Measurements from ENCODE around the gene OSBPL10.
"Not testable (repeated sequence)": the region's sequence is repeated elsewhere in the genome, so short reads cannot be mapped to it uniquely, and the experiment has no call there.

Gene OSBPL10

DNA sequence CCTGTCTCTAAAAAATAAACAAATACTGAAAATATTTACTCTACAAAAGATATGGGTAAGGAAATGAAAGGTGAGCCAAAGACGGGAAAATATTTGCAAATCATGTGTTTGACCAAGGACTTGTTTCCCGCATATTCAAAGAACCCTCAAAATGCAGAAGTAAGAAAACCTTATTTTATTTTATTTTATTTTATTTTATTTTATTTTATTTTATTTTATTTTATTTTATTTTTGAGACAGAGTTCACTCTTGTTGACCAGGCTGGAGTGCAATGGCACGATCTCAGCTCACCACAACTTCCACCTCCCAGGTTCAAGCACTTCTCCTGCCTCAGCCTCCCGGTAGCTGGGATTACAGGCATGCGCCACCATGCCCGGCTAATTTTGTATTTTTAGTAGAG lies 11.9 kb upstream of the OSBPL10 start:
- not testable (repeated sequence) for DNase-seq

- DNase-seq = no peak
Measured at GRCh38 chr3:31988271-31988670, 7.2 kb upstream of the OSBPL10 start.

DNA sequence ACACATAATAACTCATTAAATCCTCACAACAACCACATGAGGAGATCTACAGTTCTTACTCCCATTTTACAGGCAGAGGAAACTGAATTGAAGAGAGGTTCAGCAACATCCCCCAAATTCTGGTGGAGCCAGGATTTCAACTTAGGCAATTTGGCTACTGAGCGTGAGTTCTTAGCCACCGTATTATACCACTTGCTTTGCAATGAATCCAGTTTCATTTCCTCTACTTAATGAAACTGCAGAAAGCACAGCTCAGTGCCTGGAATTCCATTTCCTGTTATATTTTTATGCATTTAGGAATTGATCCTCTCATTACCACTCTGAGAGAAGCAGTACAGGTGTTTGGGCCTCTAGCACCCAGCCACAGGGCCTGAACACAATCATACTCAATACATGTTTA lies 4.8 kb upstream of the OSBPL10 start:
- no peak for DNase-seq

DNA sequence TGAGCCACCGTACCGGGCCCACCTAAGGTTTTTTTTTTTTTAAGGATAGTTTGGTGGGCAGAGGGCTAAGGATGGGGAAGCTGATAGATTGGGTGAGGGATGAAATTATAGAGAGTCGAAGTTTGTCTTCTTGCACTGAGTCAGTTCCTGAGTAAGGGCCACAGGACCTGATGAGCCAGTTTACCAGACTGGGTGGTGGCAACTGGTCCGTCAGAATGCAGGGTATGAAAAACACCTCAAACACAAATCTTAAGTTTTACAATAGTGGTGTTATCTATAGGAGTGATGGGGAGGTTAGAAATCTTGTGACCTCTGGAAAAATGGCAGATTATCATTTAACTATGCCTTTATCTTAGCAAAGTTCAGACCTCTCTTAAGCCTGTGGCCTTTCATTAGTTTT lies 3.3 kb upstream of the OSBPL10 start:
- no peak for DNase-seq

DNA sequence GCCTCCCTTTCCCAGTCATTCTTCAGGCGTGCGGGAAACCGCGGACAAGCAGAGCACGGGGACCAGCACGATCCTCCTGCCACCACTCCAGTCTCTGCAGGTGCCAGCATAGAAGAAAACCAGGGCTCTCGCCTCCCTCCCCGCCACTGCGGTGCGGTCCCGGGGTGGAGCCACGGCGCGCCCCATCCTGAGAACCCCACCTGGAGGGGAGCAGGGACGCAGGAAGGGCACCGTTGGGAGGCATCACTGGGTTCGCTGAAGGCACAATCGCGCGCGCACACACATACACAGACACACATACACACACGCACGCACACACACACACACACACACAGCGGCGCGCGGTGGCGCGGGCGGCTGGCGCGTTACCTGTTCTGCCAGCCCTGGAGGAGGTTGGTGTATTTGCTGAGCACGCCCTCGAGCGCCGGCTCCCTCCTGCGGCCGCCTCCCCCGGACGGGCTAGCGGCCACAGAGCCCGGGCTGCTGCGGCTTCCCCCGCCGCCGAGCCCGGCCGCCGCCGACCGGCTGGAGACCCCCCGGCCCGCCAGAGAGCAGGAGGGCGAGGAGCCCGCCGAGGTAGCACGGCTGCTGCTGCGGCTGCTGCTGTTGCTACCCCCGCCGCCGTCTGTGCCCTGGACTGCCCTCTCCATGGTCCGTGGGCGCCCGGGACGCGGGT lies 394 bp downstream of the OSBPL10 start:
- peak; percentile 16 for DNase-seq

DNA sequence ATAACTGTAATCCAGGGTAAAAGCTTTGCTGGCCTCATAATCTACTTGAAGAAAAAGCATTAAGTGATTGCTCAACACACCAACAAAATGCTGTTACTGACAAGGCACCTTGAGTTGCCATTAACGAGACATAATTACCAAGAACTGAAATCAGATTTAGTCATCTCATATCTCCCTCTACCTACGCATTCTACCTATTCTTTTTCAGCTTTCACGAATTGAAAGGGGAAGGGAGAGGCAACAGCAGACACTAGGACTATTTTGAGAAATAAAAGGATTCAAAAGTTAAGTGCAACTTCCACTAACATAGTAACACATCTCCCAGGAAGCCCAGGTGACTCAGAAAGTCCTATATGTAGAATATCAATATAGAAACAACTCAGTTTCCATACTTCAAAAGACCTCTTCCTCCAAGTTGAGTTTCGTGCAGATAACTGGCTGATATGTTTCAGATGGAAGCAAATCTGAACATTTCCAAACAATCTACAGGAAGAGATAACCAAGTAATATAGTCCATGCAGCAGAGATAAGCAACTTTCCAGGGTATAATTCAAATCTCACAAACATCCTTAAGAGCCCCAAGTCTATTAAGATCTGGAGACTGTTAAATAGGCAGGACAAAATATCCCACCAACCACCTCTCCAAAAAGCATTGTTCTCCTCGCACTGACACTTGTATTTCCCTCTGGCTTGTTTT lies 1.9 kb downstream of the OSBPL10 start:
- no peak for DNase-seq

DNA sequence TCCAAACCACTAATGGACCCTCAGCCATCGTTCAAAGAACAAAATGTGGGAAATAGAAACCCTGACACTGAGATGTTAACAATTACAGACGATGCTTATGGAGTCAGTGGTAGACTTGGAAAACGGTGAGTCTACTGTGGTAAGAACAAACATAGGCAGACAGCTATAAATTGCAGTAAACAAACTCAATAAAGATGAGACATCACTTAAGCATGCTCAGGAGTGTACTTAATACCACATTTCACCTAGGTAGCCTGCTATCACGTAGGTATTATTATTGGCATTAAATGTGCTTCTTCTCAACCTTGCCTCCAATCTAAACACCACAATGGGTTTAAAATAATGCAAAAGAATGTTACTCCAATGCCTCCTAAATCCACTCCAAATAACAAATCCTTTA lies 2.5 kb downstream of the OSBPL10 start:
- DNase-seq = no peak

GRCh38 chr3:31977736-31978135 lies 3.3 kb downstream of the OSBPL10 start:
- DNase-seq = no peak

DNA sequence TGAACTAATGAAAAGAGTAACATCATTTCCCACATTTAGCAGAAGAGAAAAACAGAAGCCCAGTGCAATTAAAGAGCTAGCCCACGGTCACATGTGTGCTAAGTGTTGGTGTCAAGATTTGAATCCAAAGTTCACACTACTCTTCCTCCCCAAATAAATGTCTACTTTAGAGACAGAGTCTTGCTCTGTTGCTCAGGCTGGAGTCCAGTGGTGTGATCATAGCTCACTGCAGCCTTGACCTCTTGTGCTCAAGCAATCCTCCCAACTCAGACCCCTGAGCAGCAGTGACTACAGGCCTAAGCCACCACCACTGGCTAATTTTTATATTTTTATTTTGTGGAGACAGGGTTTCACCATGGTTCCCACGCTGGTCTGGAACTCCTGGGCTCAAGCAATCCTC lies 4.8 kb downstream of the OSBPL10 start:
- DNase-seq = no peak

DNA sequence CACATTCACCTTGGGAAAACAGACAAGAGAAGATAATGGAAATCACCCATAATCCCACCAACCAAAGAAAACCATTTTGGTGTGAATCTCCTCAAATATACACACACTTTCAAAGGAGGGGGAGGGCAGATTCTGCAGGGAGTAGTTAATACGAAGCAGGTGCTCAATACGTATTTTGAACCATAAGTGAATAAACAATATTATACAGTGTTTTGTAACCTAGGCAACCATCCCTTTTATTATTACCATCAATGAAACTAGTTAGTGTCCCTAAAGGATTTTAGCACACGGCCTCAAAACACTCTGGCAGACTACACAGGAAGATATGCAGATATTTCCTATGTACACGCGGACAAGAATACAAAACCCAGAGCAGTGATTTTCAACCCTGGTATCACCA lies 6.1 kb downstream of the OSBPL10 start:
- DNase-seq = no peak

GRCh38 chr3:31974471-31974870 lies 6.6 kb downstream of the OSBPL10 start:
- no peak for DNase-seq

GRCh38 chr3:31973837-31974236 lies 7.2 kb downstream of the OSBPL10 start:
- DNase-seq = no peak

DNA sequence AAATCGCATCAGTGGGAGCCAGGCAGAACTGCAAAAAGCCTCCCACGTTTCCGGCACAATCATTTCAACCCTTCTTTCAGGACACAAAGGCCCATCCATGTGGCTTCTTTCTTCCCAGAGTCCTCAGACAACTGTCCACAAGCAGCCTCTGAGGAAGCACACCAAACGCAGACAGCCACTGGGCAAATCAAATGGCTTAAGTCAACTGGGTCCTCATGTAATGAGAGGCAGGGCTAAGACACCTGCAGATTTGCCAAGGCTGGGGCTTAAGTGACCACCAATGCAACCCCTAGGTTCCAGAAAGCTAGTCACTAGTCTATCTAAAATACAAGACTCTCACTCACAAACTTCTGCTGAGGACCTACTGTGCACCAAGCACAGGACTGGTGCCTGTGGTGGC lies 8.0 kb downstream of the OSBPL10 start:
- DNase-seq = no peak

- no peak for DNase-seq
Measured at GRCh38 chr3:31971607-31972006, 9.5 kb downstream of the OSBPL10 start.

DNA sequence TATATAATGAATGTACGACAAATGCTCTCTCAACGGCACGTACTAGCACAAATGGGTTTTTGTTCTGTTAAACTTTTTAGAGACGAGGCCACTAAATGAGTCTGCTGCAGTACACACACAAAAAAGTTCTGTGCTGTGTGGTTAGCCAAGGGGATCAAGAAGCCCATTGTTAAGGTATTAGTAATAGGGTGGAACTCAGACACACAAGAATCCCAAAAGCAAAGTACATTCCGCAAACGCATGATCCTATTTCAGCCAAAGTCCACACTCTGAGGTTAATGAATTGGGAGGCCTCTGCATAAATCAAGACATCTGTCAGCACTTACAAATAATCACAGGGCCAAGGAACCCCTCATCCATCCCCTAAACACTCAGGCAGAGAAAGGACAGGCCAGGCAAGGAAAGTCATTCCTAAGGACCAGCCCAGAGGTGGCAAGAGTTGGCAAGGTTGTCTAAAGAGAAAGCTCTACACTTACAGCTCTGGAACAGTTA lies 12.1 kb downstream of the OSBPL10 start:
- no peak for DNase-seq

DNA sequence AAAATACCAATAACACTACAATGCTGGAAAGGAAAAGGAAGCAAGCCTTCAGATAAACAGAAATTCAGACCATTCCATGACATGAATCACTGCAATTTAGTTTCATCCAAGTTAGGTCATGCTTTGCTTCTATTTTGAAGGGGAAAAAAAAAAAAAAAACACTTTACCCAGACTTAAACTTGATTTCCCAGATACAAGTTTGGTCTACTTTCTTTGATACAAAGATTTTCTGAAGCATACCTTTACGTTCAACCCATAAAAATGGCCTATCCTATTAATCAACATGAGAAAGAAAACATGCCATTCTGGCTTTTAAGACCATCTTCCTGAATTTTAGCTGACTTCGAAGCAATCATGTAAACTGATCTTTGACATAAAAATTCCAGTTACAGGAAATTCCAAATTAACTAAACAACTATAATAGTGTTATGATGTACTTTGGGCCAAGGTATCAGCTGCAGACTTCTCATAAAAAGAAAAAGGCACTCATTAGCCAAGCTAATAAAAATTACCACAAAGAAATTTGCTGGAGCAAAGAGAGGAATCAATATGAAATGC lies 12.6 kb downstream of the OSBPL10 start:
- DNase-seq = no peak

DNA sequence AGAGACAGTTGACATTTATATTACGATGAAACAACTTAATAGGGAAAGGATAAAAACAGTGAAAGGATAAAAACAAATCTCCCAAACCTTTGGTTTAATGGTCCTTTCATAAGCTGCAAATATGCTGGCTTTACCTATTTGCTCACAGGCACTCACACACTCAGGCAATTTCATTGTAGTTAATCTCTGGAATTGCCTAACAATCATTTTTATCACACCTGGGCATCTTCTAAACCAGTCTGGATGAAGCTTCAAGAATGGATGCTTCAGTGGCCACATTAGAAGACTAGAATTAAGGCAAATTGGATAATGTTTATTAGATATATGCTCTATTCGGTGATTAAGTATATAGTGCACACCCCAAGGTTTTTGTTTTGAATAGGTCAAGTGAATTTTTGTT lies 13.5 kb downstream of the OSBPL10 start:
- DNase-seq = no peak

GRCh38 chr3:31966978-31967591 lies 14.0 kb downstream of the OSBPL10 start:
- DNase-seq = no peak

DNA sequence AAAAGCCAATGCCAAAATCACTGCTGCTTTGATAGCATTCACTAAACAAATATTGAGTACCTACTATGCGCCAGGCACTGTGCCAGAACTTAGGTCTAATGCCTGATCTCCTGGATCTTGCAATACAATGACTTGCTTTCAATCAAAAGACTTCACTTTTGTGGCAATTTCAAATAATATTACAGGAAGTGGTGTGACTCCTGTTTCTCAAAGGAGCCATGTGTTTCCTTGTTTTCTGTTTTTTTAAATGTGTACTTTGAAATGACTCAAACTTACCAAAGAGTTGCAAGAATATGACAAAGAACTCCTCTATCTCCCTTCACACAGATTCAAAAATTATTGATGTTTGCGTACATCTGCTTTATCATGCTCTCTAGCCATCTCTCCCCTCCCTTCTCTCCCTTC lies 18.3 kb downstream of the OSBPL10 start:
- DNase-seq = no peak

DNA sequence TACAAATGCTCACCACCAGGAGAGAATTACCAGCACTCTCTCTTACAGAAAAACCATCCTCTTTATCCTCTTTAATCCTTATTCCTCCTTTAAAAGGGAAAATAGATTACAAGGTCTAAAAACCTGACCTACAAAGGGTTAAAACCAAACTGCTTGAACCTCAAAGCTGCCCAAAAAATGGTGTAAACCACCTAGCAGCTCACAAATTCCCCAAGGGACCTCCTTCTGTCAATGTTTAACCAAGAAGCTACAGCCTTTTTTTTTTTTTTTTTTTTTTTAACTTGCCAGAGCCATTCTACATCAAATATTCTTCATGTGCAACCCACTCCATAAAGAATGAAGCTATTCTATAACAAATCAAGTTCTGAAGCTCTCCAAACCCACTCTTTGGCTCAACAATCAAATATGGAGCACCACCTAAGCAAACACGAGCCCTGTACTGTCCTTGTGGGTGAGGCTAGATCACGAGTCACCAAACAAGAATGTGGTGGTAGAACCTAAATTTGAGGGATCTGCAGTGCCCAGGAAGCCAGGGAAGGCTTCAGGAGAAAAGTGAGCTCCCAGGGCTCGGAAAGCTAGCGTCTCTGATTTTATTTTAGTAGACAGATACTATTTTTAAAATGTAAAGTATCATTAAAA lies 20.1 kb downstream of the OSBPL10 start:
- DNase-seq = no peak

DNA sequence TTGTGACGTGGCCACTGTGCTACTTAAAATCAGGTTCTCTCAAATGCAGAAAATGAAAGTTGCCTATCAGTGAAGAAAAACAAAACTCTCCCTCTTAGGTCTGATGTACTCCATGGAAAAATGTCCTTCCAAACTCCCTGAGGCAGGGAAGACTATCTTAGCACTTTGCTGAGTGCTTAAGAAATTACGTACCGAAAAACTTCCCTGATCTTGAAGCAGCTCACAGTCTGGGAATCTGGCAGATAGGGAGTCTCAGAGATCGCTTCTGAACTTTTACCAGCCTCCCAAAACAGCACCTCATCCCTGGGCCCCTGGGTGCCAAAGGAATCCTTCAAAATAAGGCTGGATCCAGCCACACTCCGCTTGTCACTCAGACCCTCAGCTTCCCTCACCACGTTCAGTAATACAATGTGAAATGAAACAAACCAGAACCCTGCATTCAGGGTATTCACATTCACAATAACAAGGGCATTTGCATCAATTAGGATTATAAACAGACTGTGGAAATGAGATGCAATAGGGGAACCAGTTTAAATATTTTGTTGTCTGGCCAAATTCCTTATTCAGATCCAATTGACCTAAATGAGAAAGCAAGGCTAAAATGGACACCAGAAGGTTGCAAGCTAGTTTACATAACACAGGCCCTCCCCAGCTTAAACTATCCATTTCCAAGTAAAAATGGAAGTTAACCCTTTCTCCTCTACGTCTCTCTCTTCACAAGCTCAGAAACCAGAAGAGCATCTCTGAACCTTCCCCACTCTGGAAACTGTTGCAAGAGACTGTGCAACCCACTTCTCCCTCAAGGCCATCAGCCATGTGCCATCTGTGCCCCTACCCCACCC lies 20.9 kb downstream of the OSBPL10 start:
- DNase-seq = no peak

GRCh38 chr3:31959251-31959650 lies 21.8 kb downstream of the OSBPL10 start:
- no peak for DNase-seq

Measured in activated effector memory CD4-positive, alpha-beta T cell treated with Interleukin-2 at 50 U/mL for 16 hours (primary cell).